ENCODE results near the gene CCL8.
A peak's percentile ranks its signal among the peaks of the same experiment; 100 is the strongest.

Gene CCL8

DNA sequence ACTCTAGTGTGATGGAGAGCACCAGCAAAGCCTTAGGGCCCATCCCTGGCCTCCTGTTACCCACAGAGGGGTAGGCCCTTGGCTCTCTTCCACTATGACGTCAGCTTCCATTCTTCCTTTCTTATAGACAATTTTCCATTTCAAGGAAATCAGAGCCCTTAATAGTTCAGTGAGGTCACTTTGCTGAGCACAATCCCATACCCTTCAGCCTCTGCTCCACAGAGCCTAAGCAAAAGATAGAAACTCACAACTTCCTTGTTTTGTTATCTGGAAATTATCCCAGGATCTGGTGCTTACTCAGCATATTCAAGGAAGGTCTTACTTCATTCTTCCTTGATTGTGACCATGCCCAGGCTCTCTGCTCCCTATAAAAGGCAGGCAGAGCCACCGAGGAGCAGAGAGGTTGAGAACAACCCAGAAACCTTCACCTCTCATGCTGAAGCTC, at the start of gene CCL8:
TSS of gene CCL8 (plus strand) at position 397 of the 445 bp plus-strand sequence. CDS start 67 bp downstream, outside the sequence.
- no peak for DNase-seq

GRCh38 chr17:34269969-34270368, 49.3 kb upstream of the CCL8 start, which contains the start of gene CCL7:
Gene CCL7, plus strand, starts transcription at chr17:34270221. Its CDS starts 70 bp downstream, at chr17:34270291.
- DNase-seq: no peak

GRCh38 chr17:34275881-34276280, 43.4 kb upstream of the CCL8 start:
- DNase-seq: peak; percentile 2

DNA sequence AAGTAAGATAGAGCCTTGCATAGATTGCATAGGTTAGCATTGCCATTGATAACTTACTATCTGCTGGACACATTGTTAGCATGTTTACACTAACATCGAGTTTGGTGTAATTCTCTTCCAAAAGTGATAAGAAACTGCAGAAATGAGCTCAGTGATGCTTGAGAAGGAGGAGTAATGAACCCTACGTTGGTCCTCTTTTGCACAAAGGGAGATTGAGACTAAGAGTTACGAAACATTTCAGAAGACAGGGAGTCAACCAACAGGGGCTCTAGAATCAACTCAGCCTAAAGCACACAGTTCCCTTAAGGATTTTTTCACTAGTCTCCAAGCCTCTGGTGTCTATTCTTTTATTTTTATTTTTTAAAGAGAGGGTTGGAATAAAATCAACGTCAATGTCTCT, 42.4 kb upstream of the CCL8 start:
- DNase-seq: no peak

DNA sequence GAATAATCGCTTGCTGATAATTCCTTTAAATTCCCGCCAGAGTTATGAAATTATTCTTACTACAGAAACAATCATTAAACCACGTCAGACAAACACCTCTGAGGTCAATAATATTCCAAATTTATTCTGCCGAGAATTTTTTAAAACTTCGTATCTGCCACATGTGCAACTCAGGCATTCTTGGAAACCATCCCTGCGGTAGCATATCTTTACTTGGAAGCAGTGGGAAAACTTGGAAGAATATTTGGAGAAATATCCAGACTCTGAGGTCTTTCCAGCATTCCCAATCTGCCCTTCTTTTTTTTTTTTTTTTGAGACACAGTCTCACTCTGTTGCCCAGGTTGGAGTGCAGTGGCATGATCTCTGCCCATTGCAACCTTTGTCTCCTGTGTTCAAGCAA, 35.7 kb upstream of the CCL8 start:
- DNase-seq: no peak

- DNase-seq: no peak
Measured at GRCh38 chr17:34285286-34285792, 33.9 kb upstream of the CCL8 start, which contains the start of gene CCL11. Gene CCL11, plus strand, starts transcription at chr17:34285742. Its CDS starts 67 bp downstream, at chr17:34285809.

DNA sequence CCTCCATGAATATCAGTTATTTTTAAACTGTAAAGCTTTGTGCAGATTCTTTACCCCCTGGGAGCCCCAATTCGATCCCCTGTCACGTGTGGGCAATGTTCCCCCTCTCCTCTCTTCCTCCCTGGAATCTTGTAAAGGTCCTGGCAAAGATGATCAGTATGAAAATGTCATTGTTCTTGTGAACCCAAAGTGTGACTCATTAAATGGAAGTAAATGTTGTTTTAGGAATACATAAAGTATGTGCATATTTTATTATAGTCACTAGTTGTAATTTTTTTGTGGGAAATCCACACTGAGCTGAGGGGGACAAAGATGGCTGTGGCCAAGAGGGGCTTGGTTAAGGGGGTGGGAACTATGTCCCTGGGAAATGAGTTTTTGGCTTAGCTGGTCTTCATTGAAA, 31.4 kb upstream of the CCL8 start:
- DNase-seq: no peak

DNA sequence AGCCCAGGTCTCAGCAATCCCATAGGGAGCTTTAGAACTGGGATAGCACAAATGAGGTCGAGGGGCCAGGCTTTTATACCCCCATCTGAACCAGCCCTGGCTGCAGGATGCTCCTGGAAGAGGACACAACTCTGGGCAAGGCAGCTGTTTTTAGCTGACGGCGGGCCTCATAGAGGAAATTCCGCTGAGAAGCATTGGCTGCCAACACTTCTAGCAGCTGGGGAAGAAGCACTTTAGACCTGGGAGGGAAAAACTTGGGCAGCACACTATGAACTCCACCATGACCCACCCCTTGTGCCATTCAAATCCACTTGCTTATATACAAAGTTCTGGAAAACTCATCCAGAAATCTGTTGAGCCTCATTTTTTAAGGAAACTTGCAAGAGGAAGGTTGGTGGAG, 28.6 kb upstream of the CCL8 start:
- DNase-seq: no peak

DNA sequence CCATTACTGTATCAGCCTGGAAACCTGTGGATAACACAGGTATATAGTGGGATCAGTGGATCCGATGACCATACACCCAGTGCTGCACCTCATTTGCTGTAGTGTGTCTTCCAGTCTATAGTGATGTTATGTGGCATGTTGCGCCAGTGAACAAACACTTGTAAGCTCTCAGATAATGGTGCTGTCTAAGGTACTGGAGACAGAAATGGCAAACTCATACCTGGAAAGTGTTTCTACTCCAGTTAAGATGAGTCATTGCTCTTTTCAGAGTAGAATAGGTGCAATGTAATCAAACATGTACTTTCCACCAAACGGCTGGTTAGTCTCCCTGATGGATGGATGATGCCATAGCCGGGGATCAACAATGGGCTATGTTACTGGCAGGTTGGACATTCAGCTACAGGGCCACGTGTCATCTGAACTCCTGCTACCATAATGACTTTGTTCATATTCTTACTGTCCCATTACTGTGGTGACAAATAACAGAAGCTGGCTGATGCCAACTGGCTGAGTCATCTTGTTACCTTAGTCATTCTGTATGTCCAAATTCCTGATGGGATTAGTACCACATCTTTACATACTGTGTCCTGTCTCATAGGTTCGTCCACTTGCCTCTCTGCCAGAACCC, 27.4 kb upstream of the CCL8 start:
- DNase-seq: peak; percentile 4

- no peak for DNase-seq
Measured at GRCh38 chr17:34299027-34299426, 20.2 kb upstream of the CCL8 start.

DNA sequence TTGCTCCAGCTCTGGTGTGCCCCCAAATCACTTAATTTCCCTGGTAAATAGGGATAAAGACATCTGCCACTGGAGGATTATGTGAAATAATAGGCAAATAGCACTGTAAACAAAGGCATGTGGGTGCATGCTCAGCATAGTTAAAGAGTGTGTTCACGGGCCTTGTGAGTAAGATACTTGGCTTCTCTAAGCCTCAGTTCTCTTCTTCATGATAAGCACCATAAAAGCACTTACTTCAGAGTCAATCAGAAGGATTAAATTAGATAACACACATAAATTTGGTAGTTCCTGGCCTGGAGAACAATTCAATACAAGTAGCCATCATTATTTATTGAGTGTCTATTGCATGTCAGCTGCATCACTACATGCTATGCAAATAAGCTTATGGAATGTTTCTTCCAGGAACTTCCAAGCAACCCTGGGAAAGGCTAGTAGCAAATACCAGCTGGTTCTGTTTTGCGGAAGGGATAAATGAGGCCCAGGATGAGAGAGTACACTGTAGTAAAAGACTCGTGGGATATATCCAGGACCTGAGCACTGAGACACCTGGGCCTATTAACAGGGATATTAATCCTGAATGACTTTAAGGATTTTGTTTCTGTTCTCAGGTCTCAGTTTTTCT, 19.2 kb upstream of the CCL8 start:
- no peak for DNase-seq

DNA sequence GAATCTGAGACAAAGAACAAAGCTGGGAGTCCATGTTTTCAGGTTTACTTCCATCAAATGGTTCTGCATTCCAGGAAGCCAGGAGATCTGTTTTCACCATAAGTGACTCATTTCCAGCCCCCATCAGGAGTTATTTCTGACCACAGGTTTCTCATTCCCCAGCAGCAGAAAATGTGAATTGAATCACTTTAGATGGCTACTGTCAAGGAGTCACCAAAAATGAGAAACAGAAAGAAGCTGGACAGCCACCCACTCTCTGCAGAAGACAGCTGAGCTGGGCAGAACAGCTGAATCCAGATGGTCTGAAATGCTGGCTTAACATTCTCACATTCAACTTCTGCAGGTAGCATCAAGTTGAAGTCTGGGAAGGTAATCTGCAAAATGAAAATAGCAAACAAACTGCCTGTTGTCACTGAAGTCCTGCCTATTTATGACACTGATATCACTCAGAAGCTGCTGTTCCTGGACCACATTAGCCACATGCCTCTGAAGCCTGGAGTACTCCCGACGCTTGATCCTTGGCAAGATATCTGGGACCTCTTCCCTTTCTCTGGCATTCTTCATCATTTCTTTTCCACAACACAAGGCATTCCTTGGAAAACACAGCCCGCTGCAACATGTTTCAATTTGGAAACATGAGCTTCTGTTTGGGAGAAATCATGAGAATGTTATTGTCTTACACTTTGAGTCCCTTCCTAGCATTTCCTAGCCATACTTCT, 18.4 kb upstream of the CCL8 start:
- DNase-seq: no peak

DNA sequence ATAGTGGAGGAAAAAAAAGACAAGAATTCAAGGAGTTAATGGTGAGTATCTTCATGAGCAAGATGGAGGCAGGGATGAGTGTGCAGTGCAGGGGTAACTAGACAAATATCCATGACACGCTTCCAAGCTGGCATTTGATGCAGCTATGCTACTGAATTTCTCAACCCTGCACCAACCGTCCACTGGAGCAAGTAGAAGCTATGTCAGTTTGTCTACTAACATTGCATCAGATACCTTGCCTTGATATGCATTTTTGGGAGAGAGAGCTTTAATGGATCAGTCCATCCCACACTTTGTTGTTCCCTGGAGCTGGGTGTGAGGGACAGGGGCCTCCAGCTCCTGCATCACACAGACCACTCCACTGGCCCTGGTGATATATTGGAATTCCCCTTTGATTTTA, 17.2 kb upstream of the CCL8 start:
- no peak for DNase-seq

- DNase-seq: no peak
Measured at GRCh38 chr17:34302636-34303035, 16.6 kb upstream of the CCL8 start.

GRCh38 chr17:34303606-34304005, 15.6 kb upstream of the CCL8 start:
- no peak for DNase-seq

DNA sequence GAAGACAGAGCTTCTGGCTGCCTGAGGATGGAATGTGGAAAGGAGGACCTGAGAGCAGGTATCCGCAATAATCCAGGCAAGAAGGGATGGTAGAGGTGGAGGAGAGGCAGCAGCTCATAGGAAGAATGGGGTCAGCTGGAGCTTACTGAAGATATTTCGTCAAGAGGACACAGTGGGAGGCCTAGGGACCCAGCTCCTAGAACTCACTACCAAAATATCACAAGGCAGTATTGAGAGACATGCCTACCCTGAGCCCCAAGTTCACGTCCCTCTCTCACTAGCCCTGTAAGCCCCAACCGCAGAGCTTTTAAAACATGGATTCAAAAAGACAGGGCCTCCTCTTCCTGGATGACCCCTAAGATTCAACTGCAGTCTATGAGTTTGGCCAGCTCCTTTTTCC, 14.2 kb upstream of the CCL8 start:
- no peak for DNase-seq

GRCh38 chr17:34305606-34306005, 13.6 kb upstream of the CCL8 start:
- DNase-seq: no peak

DNA sequence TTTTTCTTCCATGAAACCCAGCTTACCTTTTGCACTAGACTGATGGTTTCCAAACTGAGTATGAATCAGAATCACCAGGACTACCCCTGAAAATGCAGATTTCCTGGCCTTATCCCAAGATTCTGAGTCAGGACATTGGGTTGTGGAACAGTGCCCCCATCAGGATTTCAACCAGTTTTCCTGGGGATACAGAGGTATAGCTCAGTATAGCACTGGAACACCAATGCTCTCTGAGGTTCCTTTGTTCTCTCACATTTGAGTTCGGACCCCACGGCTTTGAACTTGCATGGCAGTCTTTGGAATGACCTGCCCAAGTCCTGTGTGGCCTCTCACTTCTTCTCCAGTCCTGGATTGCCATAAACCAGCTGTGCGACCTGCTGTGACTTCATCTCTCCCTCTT, 12.8 kb upstream of the CCL8 start:
- no peak for DNase-seq

- DNase-seq: no peak
Measured at GRCh38 chr17:34307110-34307509, 12.1 kb upstream of the CCL8 start.

DNA sequence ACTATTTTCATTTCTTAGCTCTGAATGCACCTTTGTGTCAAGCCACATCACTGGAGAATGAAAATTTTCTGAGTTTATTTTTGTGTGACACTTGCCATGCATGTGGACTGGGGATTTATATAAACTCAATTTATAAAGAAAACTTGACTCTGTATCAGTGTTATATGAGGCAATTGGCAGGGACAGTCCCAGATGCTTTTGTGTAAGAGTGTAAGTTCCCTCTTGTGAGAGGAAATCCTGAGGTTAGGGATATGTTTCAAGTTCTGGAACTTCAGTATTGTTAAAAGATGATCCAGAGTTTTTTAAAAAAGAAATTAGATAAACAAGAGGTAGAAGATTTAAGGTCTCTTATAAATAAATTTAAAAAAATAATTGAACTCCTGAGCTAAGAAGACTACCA, 10.9 kb upstream of the CCL8 start:
- no peak for DNase-seq

- no peak for DNase-seq
Measured at GRCh38 chr17:34311291-34311690, 7.9 kb upstream of the CCL8 start.

- DNase-seq: no peak
Measured at GRCh38 chr17:34312080-34312479, 7.2 kb upstream of the CCL8 start.

GRCh38 chr17:34313164-34313563, 6.1 kb upstream of the CCL8 start:
- no peak for DNase-seq

- DNase-seq: no peak
Measured at GRCh38 chr17:34314279-34314678, 5.0 kb upstream of the CCL8 start.

Measured in NCI-H2029 treated with DMSO at 0.1 percent for 48 hours (cell line).